Stimulated activated naive B cell treated with anti-CD40 and anti-IgM and Interleukin-4, amounts not matched to agents 10 μg/mL and 1 μg/mL and 100 μg/mL, for 72 hours (primary cell): ENCODE results near the gene PARD6G.

Experiments used
- ATAC-seq, 2 donors: fragments of 150-1000 bp; cut with Tn5 transposase; replicated peaks; 2 replicates each; pipeline ENCODE4 v1.10.0; 2021; ENCODE audit warnings: moderate library complexity in 1 of 2
- DNase-seq: peaks from one replicate; pipeline ENCODE4 v3.0.0; 2021
- H3K27ac Mint-ChIP-seq: one replicate; pipeline ENCODE4 v1.8.0; 2022; ENCODE audit warnings: mild to moderate bottlenecking, mixed read lengths
- H3K27me3 Mint-ChIP-seq, 2 donors: one replicate each; pipeline ENCODE4 v1.8.0; 2022; ENCODE audit warnings: mixed read lengths in 2 of 2
- H3K36me3 Mint-ChIP-seq, 2 donors: one replicate each; pipeline ENCODE4 v1.8.0; 2022; ENCODE audit warnings: mixed read lengths in 2 of 2, mild to moderate bottlenecking in 1 of 2
- H3K4me1 Mint-ChIP-seq, 2 donors: one replicate each; pipeline ENCODE4 v1.8.0; 2022; ENCODE audit warnings: mixed read lengths in 2 of 2, mild to moderate bottlenecking in 1 of 2
- H3K4me3 Mint-ChIP-seq, 2 donors: one replicate each; pipeline ENCODE4 v1.8.0; 2022; ENCODE audit warnings: mild to moderate bottlenecking in 2 of 2, mixed read lengths in 2 of 2, moderate library complexity in 1 of 2
- H3K9me3 Mint-ChIP-seq, 2 donors: one replicate each; pipeline ENCODE4 v1.8.0; 2022; ENCODE audit warnings: mixed read lengths in 2 of 2, mild to moderate bottlenecking in 1 of 2

Gene PARD6G

GRCh38 chr18:80157708-80158343, 89.5 kb downstream of the PARD6G start:
- H3K36me3 Mint-ChIP-seq = peaks cover 3 to 5% of the 10 kb centered on the region in 2 donors
- H3K4me1 Mint-ChIP-seq = peaks cover 0 to 8% of the 10 kb centered on the region in 2 donors
- DNase-seq = peak; percentile 46
- no peak overlapping the region for H3K4me3 Mint-ChIP-seq
- no peak overlapping the region for H3K27ac Mint-ChIP-seq
- peak; percentile 48 to 64 for ATAC-seq
- H3K9me3 Mint-ChIP-seq = no peaks in the 10 kb centered on the region
- peaks cover 0 to 13% of the 10 kb centered on the region in 2 donors for H3K27me3 Mint-ChIP-seq

- ATAC-seq = peak; percentile 89 to 91
- H3K27ac Mint-ChIP-seq = no peak overlapping the region
- H3K9me3 Mint-ChIP-seq = no peaks in the 10 kb centered on the region
- H3K4me3 Mint-ChIP-seq = no peak overlapping the region
- H3K27me3 Mint-ChIP-seq = peaks cover 0 to 14% of the 10 kb centered on the region in 2 donors
- peaks cover 2 to 8% of the 10 kb centered on the region in 2 donors for H3K4me1 Mint-ChIP-seq
- DNase-seq = peak; percentile 19
- H3K36me3 Mint-ChIP-seq = peaks cover 2 to 8% of the 10 kb centered on the region in 2 donors
Measured at GRCh38 chr18:80154293-80154692, 93.0 kb downstream of the PARD6G start.

GRCh38 chr18:80149667-80150066, 97.6 kb downstream of the PARD6G start:
- Mint-ChIP-seq H3K4me1 (peaks cover 12 to 29% of the 10 kb centered on the region in 2 donors), H3K27ac (no peak overlapping the region), H3K36me3 (peaks cover 2 to 12% of the 10 kb centered on the region in 2 donors), H3K9me3 (no peaks in the 10 kb centered on the region), H3K27me3 (peaks cover 0 to 14% of the 10 kb centered on the region in 2 donors), H3K4me3 (no peak overlapping the region)
- ATAC-seq = no peak
- DNase-seq = no peak

GRCh38 chr18:80148326-80149199, 98.8 kb downstream of the PARD6G start:
- no peaks in the 10 kb centered on the region for H3K9me3 Mint-ChIP-seq

GRCh38 chr18:80147418-80148325, 99.6 kb downstream of the PARD6G start:
- H3K36me3 Mint-ChIP-seq = peaks cover 2 to 14% of the 10 kb centered on the region in 2 donors
- H3K4me3 Mint-ChIP-seq = peak overlapping the region; percentile 87 to 90
- H3K9me3 Mint-ChIP-seq = no peaks in the 10 kb centered on the region
- peaks cover 14 to 24% of the 10 kb centered on the region in 2 donors for H3K4me1 Mint-ChIP-seq
- ATAC-seq = peak; percentile 93
- H3K27ac Mint-ChIP-seq = peak overlapping the region; percentile 89
- H3K27me3 Mint-ChIP-seq = peaks cover 0 to 14% of the 10 kb centered on the region in 2 donors
- DNase-seq = peak; percentile 76

More at GRCh38 chr18:80148326-80149199, 98.8 kb downstream of the PARD6G start:
- H3K4me1 Mint-ChIP-seq = peaks cover 14 to 24% of the 10 kb centered on the region in 2 donors
- peaks cover 0 to 14% of the 10 kb centered on the region in 2 donors for H3K27me3 Mint-ChIP-seq
- ATAC-seq = peak in 1 of 2 donors; percentile 21
- no peak for DNase-seq
- H3K4me3 Mint-ChIP-seq = peak overlapping the region; percentile 87 to 90
- peak overlapping the region; percentile 25 for H3K27ac Mint-ChIP-seq
- peaks cover 2 to 14% of the 10 kb centered on the region in 2 donors for H3K36me3 Mint-ChIP-seq

- no peak overlapping the region for H3K27ac Mint-ChIP-seq
- H3K9me3 Mint-ChIP-seq = no peaks in the 10 kb centered on the region
- peaks cover 0 to 14% of the 10 kb centered on the region in 2 donors for H3K27me3 Mint-ChIP-seq
- peaks cover 2 to 14% of the 10 kb centered on the region in 2 donors for H3K36me3 Mint-ChIP-seq
- peak; percentile 46 to 47 for ATAC-seq
- no peak for DNase-seq
- H3K4me3 Mint-ChIP-seq = peak overlapping the region; percentile 87 to 90
- H3K4me1 Mint-ChIP-seq = peaks cover 14 to 24% of the 10 kb centered on the region in 2 donors
Measured at GRCh38 chr18:80147037-80147417, 100.3 kb downstream of the PARD6G start.

- Mint-ChIP-seq H3K27ac (no peak overlapping the region), H3K4me1 (peaks cover 12 to 24% of the 10 kb centered on the region in 2 donors), H3K27me3 (peaks cover 0 to 5% of the 10 kb centered on the region in 2 donors), H3K36me3 (peaks cover 0 to 11% of the 10 kb centered on the region in 2 donors), H3K4me3 (no peak overlapping the region), H3K9me3 (no peaks in the 10 kb centered on the region)
- DNase-seq (no peak), ATAC-seq (no peak)
Measured at GRCh38 chr18:80145196-80145804, 102.0 kb downstream of the PARD6G start.

- DNase-seq = no peak
- Mint-ChIP-seq H3K27ac (no peak overlapping the region), H3K9me3 (no peaks in the 10 kb centered on the region), H3K36me3 (peaks cover 0 to 10% of the 10 kb centered on the region in 2 donors), H3K4me3 (no peak overlapping the region), H3K4me1 (peaks cover 11 to 21% of the 10 kb centered on the region in 2 donors), H3K27me3 (no peaks in the 10 kb centered on the region)
- ATAC-seq = no peak
Measured at GRCh38 chr18:80143881-80144280, 103.4 kb downstream of the PARD6G start.

- ATAC-seq = no peak
- Mint-ChIP-seq H3K27ac (no peak overlapping the region), H3K9me3 (no peaks in the 10 kb centered on the region), H3K4me3 (no peak overlapping the region), H3K27me3 (no peaks in the 10 kb centered on the region), H3K36me3 (peaks cover 25 to 32% of the 10 kb centered on the region in 2 donors), H3K4me1 (peaks cover 5 to 7% of the 10 kb centered on the region in 2 donors)
- no peak for DNase-seq
Measured at GRCh38 chr18:80140455-80140985, 106.8 kb downstream of the PARD6G start.

- Mint-ChIP-seq H3K4me1 (no peaks in the 10 kb centered on the region), H3K9me3 (no peaks in the 10 kb centered on the region), H3K27ac (no peak overlapping the region), H3K4me3 (no peak overlapping the region), H3K27me3 (no peaks in the 10 kb centered on the region), H3K36me3 (peaks cover 36 to 50% of the 10 kb centered on the region in 2 donors)
- DNase-seq = no peak
- ATAC-seq = no peak
Measured at GRCh38 chr18:80137976-80138375, 109.3 kb downstream of the PARD6G start.

- Mint-ChIP-seq H3K4me3 (no peak overlapping the region), H3K36me3 (peaks cover 39 to 57% of the 10 kb centered on the region in 2 donors), H3K27ac (no peak overlapping the region)
Measured at GRCh38 chr18:80137137-80137536, 110.2 kb downstream of the PARD6G start.

GRCh38 chr18:80136679-80137078, 110.6 kb downstream of the PARD6G start:
- Mint-ChIP-seq H3K36me3 (peaks cover 39 to 59% of the 10 kb centered on the region in 2 donors), H3K4me3 (no peak overlapping the region), H3K27ac (no peak overlapping the region), H3K9me3 (no peaks in the 10 kb centered on the region), H3K27me3 (no peaks in the 10 kb centered on the region), H3K4me1 (peaks cover 3 to 6% of the 10 kb centered on the region in 2 donors)
- DNase-seq (no peak), ATAC-seq (no peak)

More at GRCh38 chr18:80137137-80137536, 110.2 kb downstream of the PARD6G start:
- DNase-seq = no peak
- Mint-ChIP-seq H3K9me3 (no peaks in the 10 kb centered on the region), H3K27me3 (no peaks in the 10 kb centered on the region), H3K4me1 (peaks cover 3 to 6% of the 10 kb centered on the region in 2 donors)
- no peak for ATAC-seq

GRCh38 chr18:80135136-80135535, 112.2 kb downstream of the PARD6G start:
- Mint-ChIP-seq H3K4me3 (no peak overlapping the region), H3K9me3 (no peaks in the 10 kb centered on the region), H3K27me3 (no peaks in the 10 kb centered on the region), H3K36me3 (peaks cover 44 to 59% of the 10 kb centered on the region in 2 donors), H3K27ac (no peak overlapping the region), H3K4me1 (peaks cover 3 to 7% of the 10 kb centered on the region in 2 donors)
- DNase-seq (no peak), ATAC-seq (no peak)
